DND-41 (cell line): Measurements from ENCODE around the gene IDUA.

Experiments used
- EZH2 ChIP-seq: IDR thresholded peaks from 3 replicates; pipeline ENCODE4 v1.6.1; 2012; ENCODE audit warnings: borderline replicate concordance, low read depth, mild to moderate bottlenecking, moderate library complexity, low read length, inconsistent platforms; ENCODE audit not compliant: severe bottlenecking
- TF ChIP-seq, protein P1 (sequence below): IDR thresholded peaks from 2 replicates; pipeline ENCODE4 v1.5.1; 2012; ENCODE audit warnings: borderline replicate concordance, low read length, moderate library complexity, mild to moderate bottlenecking; ENCODE audit not compliant: poor library complexity, severe bottlenecking; ENCODE audit errors: extremely low read depth

DNA sequence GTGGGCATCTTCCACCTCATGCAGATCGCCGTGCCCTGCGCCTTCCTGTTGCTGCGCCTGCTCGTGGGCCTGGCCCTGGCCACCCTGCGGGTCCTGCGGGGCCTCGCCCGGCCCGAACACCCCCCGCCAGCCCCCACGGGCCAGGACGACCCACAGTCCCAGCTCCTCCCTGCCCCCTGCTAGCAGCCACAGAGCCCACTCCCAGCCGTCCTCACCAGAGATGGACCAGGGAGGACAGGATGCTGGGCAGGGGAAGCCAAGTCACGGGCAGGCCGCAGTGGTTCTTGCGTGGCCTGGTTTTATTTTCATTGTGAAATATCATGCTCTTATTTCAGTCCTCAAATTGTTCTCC, 28.6 kb upstream of the IDUA start:
- TF ChIP-seq, protein P1, sequence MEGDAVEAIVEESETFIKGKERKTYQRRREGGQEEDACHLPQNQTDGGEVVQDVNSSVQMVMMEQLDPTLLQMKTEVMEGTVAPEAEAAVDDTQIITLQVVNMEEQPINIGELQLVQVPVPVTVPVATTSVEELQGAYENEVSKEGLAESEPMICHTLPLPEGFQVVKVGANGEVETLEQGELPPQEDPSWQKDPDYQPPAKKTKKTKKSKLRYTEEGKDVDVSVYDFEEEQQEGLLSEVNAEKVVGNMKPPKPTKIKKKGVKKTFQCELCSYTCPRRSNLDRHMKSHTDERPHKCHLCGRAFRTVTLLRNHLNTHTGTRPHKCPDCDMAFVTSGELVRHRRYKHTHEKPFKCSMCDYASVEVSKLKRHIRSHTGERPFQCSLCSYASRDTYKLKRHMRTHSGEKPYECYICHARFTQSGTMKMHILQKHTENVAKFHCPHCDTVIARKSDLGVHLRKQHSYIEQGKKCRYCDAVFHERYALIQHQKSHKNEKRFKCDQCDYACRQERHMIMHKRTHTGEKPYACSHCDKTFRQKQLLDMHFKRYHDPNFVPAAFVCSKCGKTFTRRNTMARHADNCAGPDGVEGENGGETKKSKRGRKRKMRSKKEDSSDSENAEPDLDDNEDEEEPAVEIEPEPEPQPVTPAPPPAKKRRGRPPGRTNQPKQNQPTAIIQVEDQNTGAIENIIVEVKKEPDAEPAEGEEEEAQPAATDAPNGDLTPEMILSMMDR = no peak
- TF ChIP-seq EZH2 = no peak
